Measurements from ENCODE around the gene ZFAND2B.

DNA sequence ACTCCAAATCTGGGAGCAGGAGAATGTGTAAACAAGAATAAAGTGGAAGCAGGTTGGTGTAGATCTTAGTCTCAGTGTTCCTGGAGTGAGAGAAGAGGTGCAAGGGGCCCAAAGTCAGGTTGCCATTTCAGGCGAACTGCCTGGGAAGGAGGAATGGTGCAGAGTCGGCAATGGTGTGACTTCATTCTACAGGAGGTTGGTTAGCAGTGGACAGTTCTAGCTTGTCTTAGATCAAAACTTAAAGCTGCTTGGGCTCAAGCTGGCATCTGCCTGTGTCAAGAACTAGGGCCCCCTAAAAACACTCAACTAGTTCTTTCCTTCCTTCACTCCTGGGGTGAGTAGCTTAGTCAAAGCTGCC, 42.2 kb downstream of the ZFAND2B start:
- TF ChIP-seq CTCF (IDR thresholded peaks at IDR 0.05) (no peak), EZH2 (IDR thresholded peaks at IDR 0.05; ENCODE audit: borderline replicate concordance, insufficient read depth, low read depth, low read length, poor library complexity, severe bottlenecking) (no peak)

Data from B cell (primary cell).